SW480 (cell line): ENCODE measurements around the gene NT5C3B.
A peak's percentile ranks its signal among the peaks of the same experiment; 100 is the strongest.
"Not testable (repeated sequence)": the region's sequence is repeated elsewhere in the genome, so short reads cannot be mapped to it uniquely, and the experiment has no call there.

Experiments used
- DNase-seq: peaks from one replicate; pipeline ENCODE4 v3.0.0-alpha.2; 2016; ENCODE audit warnings: low spot score

NT5C3B gene

GRCh38 chr17:41784207-41784744 is 51.8 kb downstream of the NT5C3B start:
- DNase-seq: peak; percentile 79

- no peak for DNase-seq
These were observed 53.9 kb downstream of the NT5C3B start for GRCh38 chr17:41782142-41782541.

GRCh38 chr17:41781404-41782110 is 54.5 kb downstream of the NT5C3B start:
- DNase-seq: no peak

- DNase-seq: no peak
These were observed 56.1 kb downstream of the NT5C3B start for GRCh38 chr17:41779954-41780353.

GRCh38 chr17:41777574-41778188 is 58.4 kb downstream of the NT5C3B start:
- DNase-seq: no peak

GRCh38 chr17:41777157-41777573 is 58.9 kb downstream of the NT5C3B start:
- DNase-seq: peak; percentile 48

- DNase-seq: not testable (repeated sequence)
These were observed 59.7 kb downstream of the NT5C3B start for GRCh38 chr17:41776262-41776900.

- peak; percentile 54 for DNase-seq
These were observed 60.4 kb downstream of the NT5C3B start for GRCh38 chr17:41775394-41776226.
